Mucosa of descending colon (tissue), 3 donors: ENCODE measurements around the gene RAB6A. TPM values are rescaled to one million over a fixed set of nuclear protein-coding genes. Genes with fewer than 3 reads are reported as not detected.
"Not testable (repeated sequence)": the region's sequence is repeated elsewhere in the genome, so short reads cannot be mapped to it uniquely, and the experiment has no call there.

ENCODE experiments used
- ATAC-seq: fragments of 200-7000 bp; cut with Tn5 transposase; one replicate; pipeline ENCODE4 v1.9.1; 2020; ENCODE audit warnings: mild to moderate bottlenecking, moderate library complexity
- DNase-seq, 3 donors: peaks; one replicate each; pipeline ENCODE4 v3.0.0-alpha.2; 2020
- H3K36me3 ChIP-seq: fragments of 200-600 bp; one replicate; pipeline ENCODE4 v1.8.0; 2021; ENCODE audit warnings: low read depth, mild to moderate bottlenecking
- H3K4me1 ChIP-seq: fragments of 200-600 bp; one replicate; pipeline ENCODE4 v1.8.0; 2021; ENCODE audit warnings: low read depth, mild to moderate bottlenecking
- H3K4me3 ChIP-seq: fragments of 200-600 bp; one replicate; pipeline ENCODE4 v1.8.0; 2021; ENCODE audit warnings: mild to moderate bottlenecking
- H3K9me3 ChIP-seq: fragments of 200-600 bp; one replicate; pipeline ENCODE4 v1.8.0; 2021; ENCODE audit warnings: mild to moderate bottlenecking
- CTCF ChIP-seq: fragments of 200-600 bp; IDR thresholded peaks from one replicate; pipeline ENCODE4 v1.8.0; 2022; ENCODE audit warnings: antibody characterized with exemption, mild to moderate bottlenecking
- intact Hi-C, 2 donors: fragments of 100-400 bp; cut with DNase I in 1 of 2; cut with micrococcal nuclease in 1 of 2; formaldehyde crosslinking; loops; one replicate each; pipeline versions ENCODE4 v1.11.0 to v1.11.1; 2022; cut with DNase I, micrococcal nuclease
- total RNA-seq, 3 donors: library from RNA; stranded (reverse); fragmentation: NEBNext Ultra II Directional in 2 of 3; extraction: Animal tissue kit (Norgen Biotek cat#: 25700) in 2 of 3; gene quantifications; one replicate each; pipeline versions ENCODE4 v1.2.1 to v1.2.4, GENCODE V29; 2021 to 2023
- donor health status: DM: no; HTN: no; CAD: no; lungs with moderate emphysema.
- donor health status: DM: no; HTN: no; CAD: no.
- donor health status: DM: no; HTN: yes; CAD: no.

RAB6A gene
- total RNA-seq, 3 donors from 2014 or later = 138 to 140 (median 139) TPM

GRCh38 chr11:73787643-73788558 lies 27.0 kb upstream of the RAB6A start, which contains the start of gene MRPL48:
Gene MRPL48, plus strand, starts transcription at chr11:73787874. Its CDS starts 98 bp downstream, at chr11:73787972.
- ATAC-seq = peak; percentile 98
- H3K4me3 ChIP-seq = peak within 1 kb of the TSS; percentile 30
- DNase-seq = peak; percentile 90 to 97 (median 94)
- H3K4me1 ChIP-seq = peaks cover 6% of the 10 kb centered on the region
- intact Hi-C loops = no loop called here
- H3K36me3 ChIP-seq = no peaks in the 10 kb centered on the region
- no peaks in the 10 kb centered on the region for H3K9me3 ChIP-seq
- TF ChIP-seq CTCF = no peak

- no peaks in the 10 kb centered on the region for H3K36me3 ChIP-seq
- ATAC-seq (no peak), DNase-seq (peak in 2 of 3 donors; percentile 40 to 51)
- no peak for TF ChIP-seq CTCF
- H3K4me1 ChIP-seq = peaks cover 6% of the 10 kb centered on the region
- H3K4me3 ChIP-seq = peak overlapping the region; percentile 30
- H3K9me3 ChIP-seq = no peaks in the 10 kb centered on the region
- intact Hi-C loops = no loop called here
Observed at GRCh38 chr11:73787051-73787642, 26.3 kb upstream of the RAB6A start.

GRCh38 chr11:73785467-73785866 lies 24.6 kb upstream of the RAB6A start:
- H3K4me1 ChIP-seq, ATAC-seq, H3K4me3 ChIP-seq, H3K9me3 ChIP-seq, intact Hi-C loops, H3K36me3 ChIP-seq, DNase-seq: not testable (repeated sequence)

- peaks cover 14% of the 10 kb centered on the region for H3K4me1 ChIP-seq
- no peaks in the 10 kb centered on the region for H3K9me3 ChIP-seq
- intact Hi-C loops = no loop called here
- ATAC-seq = no peak
- no peaks in the 10 kb centered on the region for H3K36me3 ChIP-seq
- no peak overlapping the region for H3K4me3 ChIP-seq
- DNase-seq = no peak
- no peak for TF ChIP-seq CTCF
Observed at GRCh38 chr11:73784734-73785133, 23.9 kb upstream of the RAB6A start.

GRCh38 chr11:73784080-73784634 lies 23.3 kb upstream of the RAB6A start:
- no peak for ATAC-seq
- intact Hi-C loops = no loop called here
- no peaks in the 10 kb centered on the region for H3K36me3 ChIP-seq
- H3K4me1 ChIP-seq = peaks cover 14% of the 10 kb centered on the region
- no peak overlapping the region for H3K4me3 ChIP-seq
- no peaks in the 10 kb centered on the region for H3K9me3 ChIP-seq
- no peak for DNase-seq
- no peak for TF ChIP-seq CTCF
